ENCODE data around the gene MYO7A.
A peak's percentile ranks its signal among the peaks of the same experiment; 100 is the strongest.

Gene MYO7A

DNA sequence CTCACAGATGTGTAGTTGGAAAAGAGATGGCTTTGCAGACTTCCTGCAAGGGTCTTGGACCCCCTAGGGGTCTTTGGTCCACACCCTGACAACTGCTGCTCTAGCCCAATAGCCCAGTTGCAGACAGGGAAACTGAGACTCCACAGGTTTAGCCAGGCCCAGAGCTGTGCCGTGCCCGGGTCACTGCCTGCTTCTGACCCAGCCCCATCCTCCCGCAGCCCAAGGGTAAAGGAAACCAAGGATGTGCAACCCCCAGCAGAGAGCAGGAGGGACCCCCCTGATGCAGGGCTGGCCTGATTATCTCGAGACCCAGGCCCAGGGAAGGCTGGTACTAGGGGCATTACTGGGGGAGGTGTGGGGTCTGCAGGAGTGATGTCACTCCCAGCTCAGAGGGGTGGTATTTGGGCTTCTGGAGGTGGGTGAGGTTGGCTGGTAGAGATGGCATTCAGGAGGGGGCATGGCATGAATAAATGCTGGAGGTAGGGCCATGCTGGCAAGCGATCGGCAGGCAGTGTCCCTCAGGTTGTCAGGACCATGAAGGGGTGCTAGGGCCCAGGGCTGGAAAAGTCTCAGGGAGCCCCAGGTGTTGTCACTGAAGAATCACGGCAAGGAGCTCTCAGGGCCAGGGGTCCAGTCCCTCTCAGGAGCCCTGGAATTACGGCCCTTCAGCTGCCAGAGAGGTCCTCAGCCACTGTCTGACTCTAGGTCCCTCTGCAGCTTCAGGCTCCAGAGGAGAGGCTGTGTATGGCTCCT is 21.1 kb downstream of the MYO7A start:
- H3K9me3 ChIP-seq (ENCODE audit: severe bottlenecking), result no peaks in the 10 kb centered on the region
- H3K27me3 ChIP-seq (ENCODE audit: insufficient read depth, low read depth, severe bottlenecking), result no peaks in the 10 kb centered on the region
- no peak for DNase-seq
- peak overlapping the region; percentile 76 for H3K27ac ChIP-seq
- no peak overlapping the region for H3K4me3 ChIP-seq (ENCODE audit: low read depth, low read length)
- H3K36me3 ChIP-seq, result peaks cover 86% of the 10 kb centered on the region
- TF ChIP-seq, protein P1, sequence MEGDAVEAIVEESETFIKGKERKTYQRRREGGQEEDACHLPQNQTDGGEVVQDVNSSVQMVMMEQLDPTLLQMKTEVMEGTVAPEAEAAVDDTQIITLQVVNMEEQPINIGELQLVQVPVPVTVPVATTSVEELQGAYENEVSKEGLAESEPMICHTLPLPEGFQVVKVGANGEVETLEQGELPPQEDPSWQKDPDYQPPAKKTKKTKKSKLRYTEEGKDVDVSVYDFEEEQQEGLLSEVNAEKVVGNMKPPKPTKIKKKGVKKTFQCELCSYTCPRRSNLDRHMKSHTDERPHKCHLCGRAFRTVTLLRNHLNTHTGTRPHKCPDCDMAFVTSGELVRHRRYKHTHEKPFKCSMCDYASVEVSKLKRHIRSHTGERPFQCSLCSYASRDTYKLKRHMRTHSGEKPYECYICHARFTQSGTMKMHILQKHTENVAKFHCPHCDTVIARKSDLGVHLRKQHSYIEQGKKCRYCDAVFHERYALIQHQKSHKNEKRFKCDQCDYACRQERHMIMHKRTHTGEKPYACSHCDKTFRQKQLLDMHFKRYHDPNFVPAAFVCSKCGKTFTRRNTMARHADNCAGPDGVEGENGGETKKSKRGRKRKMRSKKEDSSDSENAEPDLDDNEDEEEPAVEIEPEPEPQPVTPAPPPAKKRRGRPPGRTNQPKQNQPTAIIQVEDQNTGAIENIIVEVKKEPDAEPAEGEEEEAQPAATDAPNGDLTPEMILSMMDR (IDR thresholded peaks at IDR 0.05; ENCODE audit: low read depth, low read length), result no peak

DNA sequence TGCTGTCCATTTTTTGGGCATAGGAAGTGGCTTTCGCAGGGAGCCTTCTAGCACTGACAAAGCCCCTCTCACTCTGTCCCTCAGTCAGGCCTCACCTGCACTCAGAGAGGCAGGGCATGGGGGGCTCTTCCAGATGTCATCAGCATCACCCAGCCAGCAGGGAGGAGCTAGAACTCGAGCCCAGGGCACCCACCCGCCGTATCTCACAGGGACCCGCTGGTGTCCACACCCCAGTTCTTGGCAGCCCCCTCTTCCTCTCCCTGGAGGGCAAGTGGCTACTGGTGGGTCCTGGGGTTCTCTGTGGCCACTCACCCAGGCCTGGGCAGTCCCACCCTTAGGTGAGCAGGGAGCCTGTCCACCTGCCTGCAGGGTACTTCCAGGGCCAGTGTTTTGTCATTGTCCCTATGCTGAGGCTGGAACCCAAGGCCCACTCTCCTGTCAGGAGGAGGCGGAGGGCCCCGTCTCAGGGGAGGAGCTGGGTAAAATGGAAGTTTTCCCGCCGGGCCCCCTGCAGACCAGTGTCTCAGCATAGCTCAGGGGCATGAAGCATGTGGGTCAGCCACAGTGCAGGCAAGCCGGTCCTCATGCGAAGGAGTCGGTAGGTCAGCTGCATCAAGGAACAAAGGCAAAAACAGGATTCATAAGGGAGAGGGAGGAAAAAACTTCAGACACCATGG is 21.8 kb downstream of the MYO7A start:
- H3K27ac ChIP-seq, result no peak overlapping the region; the same call in 1 of the 2 replicates
- no peaks in the 10 kb centered on the region for H3K9me3 ChIP-seq (ENCODE audit: severe bottlenecking)
- H3K27me3 ChIP-seq (ENCODE audit: insufficient read depth, low read depth, severe bottlenecking), result no peaks in the 10 kb centered on the region
- no peak for DNase-seq
- peaks cover 84% of the 10 kb centered on the region for H3K36me3 ChIP-seq
- TF ChIP-seq, protein P1 (IDR thresholded peaks at IDR 0.05; ENCODE audit: low read depth, low read length), result no peak
- no peak overlapping the region for H3K4me3 ChIP-seq (ENCODE audit: low read depth, low read length)

DNA sequence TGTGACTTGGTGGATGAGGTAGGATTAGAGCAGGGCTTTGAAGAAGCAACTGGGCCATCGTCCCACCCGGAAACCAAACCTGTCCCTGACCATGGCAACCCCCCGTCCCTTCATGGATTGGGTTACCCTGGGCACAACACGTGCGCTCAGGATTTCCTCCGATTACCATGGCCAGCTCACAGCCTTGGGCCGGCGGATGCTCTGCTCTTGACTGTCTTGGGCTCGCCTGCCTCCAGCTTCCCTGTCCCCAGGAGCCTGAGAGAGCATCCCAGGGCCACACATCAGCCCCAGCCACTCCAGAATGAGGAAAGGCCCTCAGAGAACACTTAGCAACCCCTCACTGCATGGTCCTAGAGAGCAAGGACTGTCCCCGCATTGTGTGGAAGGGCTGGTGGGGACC is 22.8 kb downstream of the MYO7A start:
- H3K27ac ChIP-seq, result no peak overlapping the region
- TF ChIP-seq, protein P1 (IDR thresholded peaks at IDR 0.05; ENCODE audit: low read depth, low read length), result no peak
- no peaks in the 10 kb centered on the region for H3K27me3 ChIP-seq (ENCODE audit: insufficient read depth, low read depth, severe bottlenecking)
- no peaks in the 10 kb centered on the region for H3K9me3 ChIP-seq (ENCODE audit: severe bottlenecking)
- H3K4me3 ChIP-seq (ENCODE audit: low read depth, low read length), result no peak overlapping the region
- no peak for DNase-seq
- H3K36me3 ChIP-seq, result peaks cover 83% of the 10 kb centered on the region

DNA sequence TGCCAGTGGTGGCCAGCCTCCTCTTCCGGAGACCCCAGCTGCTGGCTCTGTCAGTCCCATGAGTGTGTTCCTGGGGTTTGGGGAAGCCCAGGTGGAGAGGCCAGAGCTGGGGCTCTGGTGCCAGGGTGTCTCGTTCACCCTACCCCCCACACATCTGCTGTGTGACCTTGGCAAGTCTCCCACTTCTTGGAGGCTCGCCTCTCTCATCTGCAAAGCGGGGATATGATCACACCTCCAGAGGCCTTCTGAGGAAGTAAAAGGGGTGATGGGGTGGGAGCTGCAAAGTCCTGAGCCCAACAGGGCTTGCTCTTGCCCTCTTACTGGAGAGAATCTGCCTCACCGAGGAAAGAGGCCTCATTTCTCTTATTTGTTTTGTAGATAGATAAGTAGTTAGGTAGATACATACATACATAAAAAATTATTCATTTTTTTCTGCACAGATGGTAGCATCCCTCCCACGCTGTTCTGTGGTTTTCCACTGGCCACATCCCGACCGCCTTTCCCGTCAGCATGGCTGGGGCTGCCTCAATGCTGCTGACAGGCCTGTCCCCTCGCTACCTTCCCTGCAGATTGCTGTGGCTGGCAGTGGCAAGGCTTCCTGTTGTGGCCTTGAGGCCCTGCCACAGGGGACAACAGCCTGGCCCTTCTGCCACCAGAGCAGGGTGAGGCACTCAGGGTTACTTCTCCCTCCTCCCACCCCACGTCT is 23.9 kb downstream of the MYO7A start:
- no peak for DNase-seq

DNA sequence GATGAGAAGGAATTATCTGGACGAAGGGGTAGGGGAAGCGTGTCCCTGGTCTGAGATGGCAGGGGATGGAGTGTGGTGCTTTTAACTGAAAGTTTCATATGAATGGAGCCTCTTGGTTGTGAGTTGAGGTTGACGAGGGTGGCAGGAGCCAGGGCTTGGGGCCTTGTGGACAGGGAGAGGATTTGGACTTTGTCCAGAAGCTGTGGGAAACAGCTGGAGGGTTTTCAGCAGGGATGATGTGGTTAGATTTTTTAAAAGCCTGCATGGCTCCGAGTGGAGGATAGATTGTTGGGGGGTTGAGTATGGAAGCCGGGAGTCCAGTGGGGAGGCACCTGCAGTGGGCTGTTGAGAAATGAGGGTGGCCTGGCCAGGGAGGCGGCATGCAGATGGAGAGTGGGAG is 24.8 kb downstream of the MYO7A start:
- no peak for DNase-seq
- H3K4me3 ChIP-seq (ENCODE audit: low read depth, low read length), result no peak overlapping the region
- no peaks in the 10 kb centered on the region for H3K9me3 ChIP-seq (ENCODE audit: severe bottlenecking)
- H3K27me3 ChIP-seq (ENCODE audit: insufficient read depth, low read depth, severe bottlenecking), result no peaks in the 10 kb centered on the region
- H3K36me3 ChIP-seq, result peaks cover 86% of the 10 kb centered on the region
- H3K27ac ChIP-seq, result no peak overlapping the region
- TF ChIP-seq, protein P1 (IDR thresholded peaks at IDR 0.05; ENCODE audit: low read depth, low read length), result no peak

More for the DNA sequence above, 23.9 kb downstream of the MYO7A start:
- no peak overlapping the region for H3K4me3 ChIP-seq (ENCODE audit: low read depth, low read length)
- H3K36me3 ChIP-seq, result peaks cover 84% of the 10 kb centered on the region
- no peak overlapping the region for H3K27ac ChIP-seq
- H3K27me3 ChIP-seq (ENCODE audit: insufficient read depth, low read depth, severe bottlenecking), result no peaks in the 10 kb centered on the region
- TF ChIP-seq, protein P1 (IDR thresholded peaks at IDR 0.05; ENCODE audit: low read depth, low read length), result no peak
- no peaks in the 10 kb centered on the region for H3K9me3 ChIP-seq (ENCODE audit: severe bottlenecking)

All from WERI-Rb-1 (cell line).